Calu3 (cell line): ENCODE data around the gene CGB8. TPM values are rescaled to one million over a fixed set of nuclear protein-coding genes. Genes with fewer than 3 reads are reported as not detected.
"Not testable (repeated sequence)": the region's sequence is repeated elsewhere in the genome, so short reads cannot be mapped to it uniquely, and the experiment has no call there.

Experiments
- BruUV-seq: library from RNA; stranded (reverse); fragments of 400-500 nt; replicated peaks from 2 replicates; lab custom pipeline; 2021; lab: Mats Ljungman, UMichigan
- CTCF ChIA-PET: fragments of 300-600 bp; sonication (Branson Sonifier 250); formaldehyde crosslinking; loops from one replicate; lab custom pipeline; 2022; ENCODE audit warnings: antibody characterized with exemption; lab: Charles Lee
- DNase-seq: peaks from one replicate; pipeline ENCODE4 v3.0.0; 2022
- H3K27ac Mint-ChIP-seq: one replicate; pipeline ENCODE4 v1.8.0; 2022; ENCODE audit warnings: mixed read lengths; ENCODE audit not compliant: unreplicated experiment
- H3K27me3 Mint-ChIP-seq: one replicate; pipeline ENCODE4 v1.8.0; 2022; ENCODE audit warnings: mixed read lengths; ENCODE audit not compliant: unreplicated experiment
- H3K36me3 Mint-ChIP-seq: one replicate; pipeline ENCODE4 v1.8.0; 2022; ENCODE audit warnings: mild to moderate bottlenecking, moderate library complexity, mixed read lengths; ENCODE audit not compliant: insufficient read depth, unreplicated experiment
- H3K4me1 Mint-ChIP-seq: one replicate; pipeline ENCODE4 v1.8.0; 2022; ENCODE audit warnings: mild to moderate bottlenecking, low read depth, mixed read lengths; ENCODE audit not compliant: unreplicated experiment
- H3K4me3 Mint-ChIP-seq: one replicate; pipeline ENCODE4 v1.8.0; 2022; ENCODE audit warnings: mild to moderate bottlenecking, low read depth, moderate library complexity, mixed read lengths; ENCODE audit not compliant: unreplicated experiment
- H3K9me3 Mint-ChIP-seq: one replicate; pipeline ENCODE4 v1.8.0; 2022; ENCODE audit warnings: low read depth, mixed read lengths; ENCODE audit not compliant: unreplicated experiment
- CTCF ChIP-seq: fragments of 200-600 bp; IDR thresholded peaks from one replicate; pipeline ENCODE4 v1.8.0; 2022; ENCODE audit warnings: antibody characterized with exemption; ENCODE audit not compliant: unreplicated experiment
- intact Hi-C: fragments of 100-400 bp; cut with micrococcal nuclease; formaldehyde crosslinking; loops from one replicate; pipeline ENCODE4 v1.10.0; 2022; ENCODE audit not compliant: unreplicated experiment
- total RNA-seq: library from RNA; stranded (reverse); gene quantifications from 2 replicates; pipeline ENCODE4 v1.2.3, GENCODE V29; 2022

CGB8 gene
- total RNA-seq, 1 experiment from 2014 or later = 0.54 TPM

GRCh38 chr19:49084206-49085019, 35.5 kb upstream of the CGB8 start:
- H3K9me3 Mint-ChIP-seq = no peaks in the 10 kb centered on the region
- peaks cover 30% of the 10 kb centered on the region for H3K4me1 Mint-ChIP-seq
- no peak for DNase-seq
- peaks cover 49% of the 10 kb centered on the region for H3K36me3 Mint-ChIP-seq
- intact Hi-C loops = no loop called here
- peak overlapping the region; percentile 92 for H3K4me3 Mint-ChIP-seq
- H3K27me3 Mint-ChIP-seq = no peaks in the 10 kb centered on the region
- BruUV-seq = no TSS peak
- TF ChIP-seq CTCF = no peak
- H3K27ac Mint-ChIP-seq = peak overlapping the region; percentile 93
- CTCF ChIA-PET = no interaction called here

GRCh38 chr19:49081273-49081672, 32.4 kb upstream of the CGB8 start:
- Mint-ChIP-seq H3K27me3 (no peaks in the 10 kb centered on the region), H3K4me1 (peaks cover 13% of the 10 kb centered on the region), H3K27ac (no peak overlapping the region), H3K9me3 (no peaks in the 10 kb centered on the region), H3K4me3 (no peak overlapping the region), H3K36me3 (peaks cover 17% of the 10 kb centered on the region)
- intact Hi-C loops = no loop called here
- DNase-seq = no peak
- no peak for TF ChIP-seq CTCF
- CTCF ChIA-PET = no interaction called here
- no TSS peak for BruUV-seq

- Mint-ChIP-seq H3K9me3 (no peaks in the 10 kb centered on the region), H3K4me3 (no peak overlapping the region), H3K27me3 (no peaks in the 10 kb centered on the region), H3K27ac (no peak overlapping the region), H3K4me1 (peaks cover 19% of the 10 kb centered on the region), H3K36me3 (peaks cover 9% of the 10 kb centered on the region)
- DNase-seq = no peak
- intact Hi-C loops = no loop called here
- TF ChIP-seq CTCF = no peak
- CTCF ChIA-PET = no interaction called here
- BruUV-seq = no TSS peak
These were observed 31.5 kb upstream of the CGB8 start for GRCh38 chr19:49080392-49080791.

- H3K4me3 Mint-ChIP-seq, intact Hi-C loops, BruUV-seq, H3K27ac Mint-ChIP-seq, H3K9me3 Mint-ChIP-seq: not testable (repeated sequence)
- DNase-seq = peak; percentile 76
- H3K27me3 Mint-ChIP-seq = peaks cover 37% of the 10 kb centered on the region
- peaks cover 12% of the 10 kb centered on the region for H3K36me3 Mint-ChIP-seq
- peaks cover 29% of the 10 kb centered on the region for H3K4me1 Mint-ChIP-seq
- CTCF ChIA-PET = interaction anchor here (0.7 to 2.4 kb wide), 8 partner anchors 19 to 320 kb away, joined by 3 to 12 read pairs (median 6); partner anchors contain the start of genes GYS1 and RUVBL2
- peak; percentile 63 for TF ChIP-seq CTCF
These were observed 26.0 kb upstream of the CGB8 start for GRCh38 chr19:49074869-49075268.
